ENCODE results near the gene SLC29A1. TPM values are rescaled to one million over a fixed set of nuclear protein-coding genes. Genes with fewer than 3 reads are reported as not detected.

SLC29A1 gene
- total and polyA plus RNA-seq, 2 donors (not counting 1 experiment from before 2014, with no cell fraction given) = 6.0 to 7.3 TPM

GRCh38 chr6:44219815-44220784 is 3.3 kb upstream of the SLC29A1 start:
- no peaks in the 10 kb centered on the region for H3K36me3 ChIP-seq (replicated peaks in 1 of 2; ENCODE audit: control extremely low read depth in 1 of 2, control insufficient read depth in 1 of 2, extremely low read depth in 1 of 2, insufficient read depth in 2 of 2, low read length in 1 of 2)
- intact Hi-C loops (cut with micrococcal nuclease) = loop anchor here (5.0 kb wide), 2 partner anchors 48 to 167 kb away; partner anchors contain the start of gene CDC5L
- no peak overlapping the region for H3K9ac ChIP-seq (ENCODE audit: low read length)
- POLR2A ChIA-PET = interaction anchor here (0.6 to 2.4 kb wide), 3 partner anchors 18 to 167 kb away, joined by 3 to 11 read pairs (median 5); partner anchors contain the start of genes CDC5L and HSP90AB1
- no peak for DNase-seq
- no peaks in the 10 kb centered on the region for H3K27me3 Mint-ChIP-seq
- H3K4me1 Mint-ChIP-seq = peaks cover 41% of the 10 kb centered on the region
- no peaks in the 10 kb centered on the region for H3K9me3 Mint-ChIP-seq (ENCODE audit: insufficient read depth)
- H3K27ac Mint-ChIP-seq = no peak overlapping the region
- H3K4me3 Mint-ChIP-seq = peak overlapping the region; percentile 85
- H3K27me3 ChIP-seq (replicated peaks in 1 of 4; ENCODE audit: control extremely low read depth in 1 of 4, control insufficient read depth in 3 of 4, insufficient read depth in 4 of 4, low read length in 3 of 4) = peaks cover 0 to 2% (median 0%) of the 10 kb centered on the region in 4 experiments
- no peaks in the 10 kb centered on the region for H3K79me2 ChIP-seq (ENCODE audit: control insufficient read depth, insufficient read depth, low read length)
- H3K4me2 ChIP-seq (replicated peaks; ENCODE audit: low read depth, low read length, poor library complexity, severe bottlenecking) = peak overlapping the region; percentile 97
- no peaks in the 10 kb centered on the region for H4K20me1 ChIP-seq (ENCODE audit: control insufficient read depth, insufficient read depth, low read length, poor library complexity, severe bottlenecking)
- peak overlapping the region in 2 of 5 experiments; percentile 51 to 58 for H3K4me3 ChIP-seq (ENCODE audit: control extremely low read depth in 1 of 5, extremely low read depth in 1 of 5, insufficient read depth in 1 of 5, low read depth in 2 of 5, low read length in 4 of 5)
- 68% methylated on average over 15 of the region's 28 CpGs for WGBS (ENCODE audit: insufficient coverage)
- H3K9me3 ChIP-seq (ENCODE audit: control extremely low read depth in 1 of 3, control insufficient read depth in 2 of 3, insufficient read depth in 1 of 3, low read length in 2 of 3) = no peaks in the 10 kb centered on the region
- no peak for TF ChIP-seq EZH2 (IDR thresholded peaks at IDR 0.05; ENCODE audit: borderline replicate concordance, insufficient read depth, low read depth, low read length, poor library complexity, severe bottlenecking)
- TF ChIP-seq CTCF (IDR thresholded peaks at IDR 0.05) = no peak
- no peak overlapping the region for H3K27ac ChIP-seq (ENCODE audit: low read length in 2 of 2)
- ATAC-seq (ENCODE audit: low read depth) = no peak
- peak overlapping the region; percentile 87 for H2AFZ ChIP-seq (ENCODE audit: insufficient read depth, low read depth, low read length, poor library complexity, severe bottlenecking)
- CTCF ChIA-PET = interaction anchor here (0.6 to 2.0 kb wide), 6 partner anchors 12 to 93 kb away, joined by 3 to 6 read pairs (median 3); partner anchors contain the start of gene AARS2
- peaks cover 26 to 45% of the 10 kb centered on the region in 2 donors for H3K4me1 ChIP-seq (ENCODE audit: control insufficient read depth in 2 of 2, insufficient read depth in 2 of 2, low read length in 2 of 2)
